ENCODE data around the gene RASSF8.

RASSF8 gene

DNA sequence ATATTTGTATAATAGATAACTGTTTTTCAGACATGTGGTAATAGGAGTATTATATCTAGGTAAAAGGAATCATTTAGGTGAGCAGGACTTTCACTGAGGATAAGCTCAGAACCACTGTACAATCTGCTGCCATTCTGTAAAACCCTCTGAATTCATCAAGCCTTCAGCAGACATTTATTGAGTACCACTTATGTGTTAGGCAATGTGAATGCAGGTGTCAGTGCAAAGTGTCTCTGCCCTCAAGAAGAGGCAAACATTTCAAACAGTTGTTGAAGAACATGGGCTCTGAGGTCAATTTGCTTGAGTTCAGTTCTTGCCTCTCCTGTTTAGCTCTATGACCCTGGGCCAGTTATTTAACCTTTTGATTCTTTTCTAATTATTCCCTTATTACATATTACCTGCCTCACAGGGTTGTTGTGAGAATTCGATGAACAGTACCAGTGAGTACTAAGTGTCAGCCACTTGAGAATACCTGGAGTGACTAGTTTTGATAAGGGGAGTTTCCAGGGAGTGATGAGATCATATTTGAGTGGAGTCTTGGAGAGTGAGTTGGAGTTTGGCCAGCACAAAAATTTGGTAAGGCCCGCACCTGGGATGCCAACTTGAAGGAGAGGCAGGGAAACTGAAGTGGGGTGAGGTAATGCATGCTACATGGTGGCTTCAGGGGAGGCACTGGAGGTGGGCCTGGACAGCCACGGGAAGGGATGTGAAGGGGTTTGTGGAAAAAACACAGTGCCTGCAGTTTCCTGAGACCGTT lies 33.7 kb downstream of the RASSF8 start:
- DNase-seq, result no peak

DNA sequence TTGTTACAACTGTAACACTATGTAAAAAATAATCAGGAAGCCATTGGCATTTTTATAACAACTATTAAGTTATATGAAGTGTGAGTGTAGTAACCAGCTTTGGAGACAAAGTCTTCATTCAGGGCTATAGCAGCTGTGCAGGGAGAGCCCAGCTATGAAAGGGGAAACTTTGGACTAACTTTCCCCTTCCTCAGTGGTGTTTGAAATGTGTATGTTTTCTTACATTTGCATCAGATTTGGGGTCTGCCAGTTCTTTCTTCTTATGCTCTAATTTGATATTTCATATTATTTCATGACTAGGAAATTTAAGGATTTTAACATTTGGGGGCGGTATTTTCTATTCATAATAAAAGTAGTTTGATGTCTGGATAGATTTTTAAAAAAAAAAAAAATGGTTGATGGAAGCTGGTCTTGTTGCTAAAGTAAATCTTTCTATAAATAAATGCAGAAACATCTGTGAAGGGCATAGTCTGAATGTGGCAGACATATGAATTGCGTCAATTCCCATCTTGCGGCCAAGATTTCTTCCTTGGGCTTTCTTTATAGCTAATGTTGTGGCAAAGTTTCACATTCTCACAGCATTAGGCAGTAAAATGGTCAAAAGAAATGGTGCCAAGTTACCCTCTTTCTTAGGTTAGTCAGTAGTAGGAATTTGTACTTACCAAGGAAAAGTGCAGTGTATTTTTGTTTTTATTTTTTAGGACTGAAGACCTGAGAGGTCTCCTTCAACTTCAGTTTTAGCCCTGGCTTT lies 35.6 kb downstream of the RASSF8 start:
- no peak for DNase-seq

DNA sequence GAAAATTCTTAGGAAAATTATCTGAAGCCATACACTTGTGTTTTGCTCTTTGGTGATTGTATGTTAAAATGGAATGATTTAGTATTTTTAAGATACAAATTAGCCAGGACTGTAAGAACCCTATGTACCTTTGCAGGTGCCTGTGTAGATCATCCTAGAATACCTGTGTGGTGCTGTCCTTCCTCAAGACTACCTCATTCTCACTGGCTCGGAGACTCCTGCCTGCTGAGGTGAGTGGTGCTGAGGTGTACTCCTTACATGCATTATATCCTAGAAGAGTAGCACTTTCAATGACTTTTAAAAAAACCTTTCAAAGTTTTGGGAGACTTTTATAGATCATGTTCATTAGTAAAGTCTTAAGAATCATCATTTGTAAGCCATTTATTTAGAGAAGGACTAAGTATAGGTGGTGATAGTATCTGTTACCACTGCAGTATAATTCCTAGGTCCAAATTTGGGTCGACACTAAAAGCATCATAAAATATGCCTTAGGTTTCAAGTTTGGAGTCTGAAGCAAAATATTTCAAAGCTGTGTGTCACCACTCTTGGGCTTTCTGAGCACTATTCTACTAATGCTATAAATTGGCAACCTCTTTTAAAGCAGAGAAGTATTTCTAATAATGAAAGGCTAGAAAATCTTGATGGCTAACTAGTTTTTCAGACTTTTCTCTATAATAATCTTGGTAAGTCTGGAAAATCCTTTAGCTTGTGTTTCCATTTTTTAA lies 36.6 kb downstream of the RASSF8 start:
- no peak for DNase-seq

DNA sequence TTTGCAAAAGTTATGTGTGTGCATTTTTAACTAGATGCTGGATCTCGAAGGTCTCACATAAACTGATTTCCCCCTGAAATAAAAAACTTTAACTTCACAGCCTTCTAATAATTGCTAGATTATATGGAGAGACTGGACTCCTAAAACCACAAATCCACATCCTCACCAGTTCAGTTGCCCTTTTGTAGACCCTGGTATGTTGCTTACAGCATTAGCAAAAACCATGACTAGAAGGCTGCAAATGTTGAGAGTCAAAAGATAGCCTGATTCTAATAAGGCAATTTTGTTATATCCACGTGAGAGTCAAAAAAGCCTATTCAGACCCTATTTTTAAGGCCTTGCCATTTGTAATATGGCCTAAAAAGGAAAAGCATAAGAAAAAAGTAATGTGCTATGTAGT lies 37.4 kb downstream of the RASSF8 start:
- no peak for DNase-seq

DNA sequence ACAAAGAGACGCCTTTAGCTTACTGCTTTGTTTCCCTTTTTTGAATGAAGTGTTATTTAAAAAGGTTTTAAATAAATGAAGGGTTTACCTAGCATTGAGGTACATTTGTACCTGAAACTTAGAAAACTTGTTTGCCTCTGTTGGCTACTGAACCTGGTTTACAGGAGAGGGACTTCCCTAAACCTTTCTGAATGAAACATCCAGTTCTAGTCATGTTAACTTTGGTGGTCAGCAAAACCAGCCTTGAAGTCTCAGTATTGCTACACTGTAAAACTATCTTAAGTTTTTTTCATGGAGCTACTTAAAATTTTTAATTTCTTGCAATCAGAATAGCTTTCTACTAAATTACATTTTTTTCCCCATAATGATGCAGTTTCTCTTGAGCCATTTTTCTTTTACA lies 38.2 kb downstream of the RASSF8 start:
- DNase-seq, result no peak

DNA sequence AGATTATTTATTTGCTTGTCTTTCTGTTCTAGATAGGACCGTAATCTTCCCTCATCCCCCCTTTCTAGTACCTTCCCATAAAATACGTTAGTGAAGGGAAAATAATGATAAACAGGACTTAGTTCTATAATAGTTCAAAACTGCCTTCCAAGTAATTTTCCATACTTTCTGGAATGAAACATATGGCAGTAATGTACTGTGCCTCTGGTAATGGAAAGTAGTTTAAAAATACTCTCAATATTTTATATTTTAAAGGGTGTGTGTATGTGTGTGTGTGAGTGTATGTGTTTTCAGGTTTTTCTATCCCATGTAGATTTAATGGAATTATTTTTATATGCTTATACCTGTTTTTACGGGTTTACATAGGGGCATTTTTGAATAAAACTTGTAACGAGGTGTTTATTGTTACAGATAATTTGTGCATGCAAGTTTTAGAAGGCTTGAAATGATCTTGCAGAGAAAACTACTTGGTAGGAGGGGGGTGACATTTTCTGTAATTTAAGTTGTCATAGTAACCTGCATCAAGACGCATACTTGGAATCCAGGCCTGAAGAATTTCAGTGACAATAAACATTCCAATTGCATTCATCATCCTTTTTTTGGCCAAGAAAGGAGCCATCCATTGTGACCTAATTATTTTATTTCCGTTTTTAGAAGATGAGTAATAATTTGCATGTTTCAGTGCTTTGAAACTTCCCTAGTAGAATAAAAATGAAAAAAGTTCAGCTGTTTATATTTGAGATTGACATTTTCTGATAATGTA lies 38.9 kb downstream of the RASSF8 start:
- DNase-seq, result no peak

DNA sequence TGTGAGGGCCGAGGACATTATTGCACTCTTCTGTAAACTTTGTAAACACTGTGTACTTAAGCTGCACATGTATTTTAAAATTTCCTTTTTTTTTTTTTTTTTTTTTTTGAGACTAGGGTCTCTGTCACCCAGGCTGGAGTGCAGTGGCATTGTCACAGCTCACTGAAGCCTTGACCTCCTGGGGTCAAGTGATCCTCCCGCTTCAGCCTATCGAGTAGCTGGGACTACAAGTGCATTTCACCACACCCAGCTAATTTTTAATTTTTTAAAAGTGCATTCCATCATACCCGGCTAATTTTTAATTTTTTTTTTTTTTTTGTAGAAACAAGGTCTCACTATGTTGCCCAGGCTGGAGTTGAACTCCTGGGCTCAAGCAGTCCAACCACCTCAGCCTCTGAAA lies 42.4 kb downstream of the RASSF8 start:
- DNase-seq, result no peak

DNA sequence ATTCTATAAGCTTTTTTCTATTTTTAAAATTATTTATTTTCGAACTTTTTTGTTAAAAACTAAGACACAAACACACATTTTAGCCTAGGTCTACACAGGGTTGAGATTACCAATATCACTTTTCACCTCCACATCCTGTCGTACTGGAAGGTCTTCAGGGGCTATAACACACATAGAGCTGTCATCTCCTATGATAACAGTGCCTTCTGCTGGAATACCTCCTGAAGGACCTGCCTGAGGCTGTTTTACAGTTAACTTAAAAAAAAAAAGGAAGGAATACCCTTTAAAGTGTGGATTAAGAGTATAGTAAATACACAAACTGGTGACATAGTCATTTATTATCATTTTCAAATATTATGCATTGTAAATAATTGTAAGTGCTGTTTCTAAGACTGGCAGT lies 43.0 kb downstream of the RASSF8 start:
- no peak for DNase-seq

DNA sequence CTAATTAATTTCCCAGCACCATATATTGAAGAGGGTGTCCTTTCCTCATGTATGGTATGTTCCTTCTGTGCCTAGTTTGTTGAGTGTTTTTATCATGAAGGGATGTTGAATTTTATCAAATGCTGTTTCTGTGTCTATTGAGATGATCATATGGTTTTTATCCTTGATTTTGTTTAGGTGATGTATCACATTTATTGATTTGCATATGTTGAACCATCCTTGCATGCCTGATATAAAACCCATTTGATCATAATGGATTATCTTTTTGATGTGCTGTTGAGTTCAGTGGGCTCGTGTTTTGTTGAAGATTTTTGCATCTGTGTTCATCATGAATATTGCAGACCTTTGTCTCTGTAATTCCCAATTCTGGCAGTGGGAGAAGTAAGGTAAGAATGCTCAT lies 44.6 kb downstream of the RASSF8 start:
- no peak for DNase-seq

DNA sequence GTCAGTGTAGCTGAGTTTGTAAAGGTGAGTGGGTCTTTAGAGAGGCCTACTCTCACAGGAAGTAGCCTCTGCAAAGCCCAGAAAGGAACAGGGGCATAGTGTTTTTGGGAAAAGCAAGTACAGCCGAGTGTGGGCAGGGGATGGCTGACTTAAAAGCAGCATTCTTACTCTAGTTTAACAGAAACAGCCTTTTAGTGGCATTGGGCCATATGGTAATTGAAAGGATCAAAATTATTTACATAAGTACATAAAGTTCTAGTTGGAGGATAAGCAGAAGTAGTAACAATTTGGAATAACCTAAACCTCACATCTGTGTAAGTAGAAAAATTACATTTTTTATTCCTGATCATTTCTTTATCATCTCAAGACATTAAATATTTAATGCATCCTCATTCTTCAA lies 49.1 kb downstream of the RASSF8 start:
- DNase-seq, result no peak

DNA sequence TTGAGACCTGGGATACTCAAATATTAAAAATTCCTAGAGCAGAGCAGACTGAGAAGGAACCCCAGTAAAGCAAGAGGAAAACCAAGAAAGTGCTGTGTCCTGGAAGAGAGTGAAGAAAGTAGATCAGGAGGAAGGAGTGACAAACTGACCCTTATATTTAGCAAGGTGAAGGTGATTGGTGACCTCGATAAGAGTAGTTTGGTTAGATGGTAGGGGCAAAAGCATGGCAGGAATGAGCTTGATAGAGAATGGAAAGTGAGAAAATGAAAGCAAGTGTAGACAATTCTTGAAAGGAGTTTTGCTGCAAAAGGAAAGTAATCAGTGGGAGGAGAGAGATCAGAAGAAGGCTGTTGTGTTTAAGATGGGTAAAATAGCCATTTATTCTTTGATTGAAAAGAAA lies 51.1 kb downstream of the RASSF8 start:
- no peak for DNase-seq

DNA sequence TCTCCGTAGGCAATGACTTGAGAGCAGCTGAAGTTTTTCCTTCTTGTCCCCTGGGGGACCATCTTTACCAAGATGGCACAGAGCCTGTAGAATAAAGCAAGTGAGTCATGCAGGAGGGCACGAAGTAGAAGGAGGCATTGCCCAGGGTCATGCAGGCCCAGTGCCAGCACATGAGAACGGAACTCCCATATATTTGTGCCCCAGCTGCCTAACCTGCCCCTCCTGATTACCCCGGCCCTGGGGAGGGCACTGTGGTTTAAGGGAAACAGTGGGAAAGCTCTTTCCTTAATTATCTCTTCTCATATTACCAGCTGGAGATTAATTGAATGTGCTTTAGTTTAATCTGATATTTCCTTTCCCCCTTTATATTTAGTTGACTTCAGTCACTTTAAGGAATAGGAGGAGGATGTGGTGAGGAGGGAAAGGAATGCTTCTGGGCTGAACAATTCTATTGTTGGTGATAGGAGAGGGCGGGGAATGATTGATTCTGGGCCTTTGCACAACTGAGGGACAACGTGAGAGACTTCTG lies 51.9 kb downstream of the RASSF8 start:
- DNase-seq, result no peak

DNA sequence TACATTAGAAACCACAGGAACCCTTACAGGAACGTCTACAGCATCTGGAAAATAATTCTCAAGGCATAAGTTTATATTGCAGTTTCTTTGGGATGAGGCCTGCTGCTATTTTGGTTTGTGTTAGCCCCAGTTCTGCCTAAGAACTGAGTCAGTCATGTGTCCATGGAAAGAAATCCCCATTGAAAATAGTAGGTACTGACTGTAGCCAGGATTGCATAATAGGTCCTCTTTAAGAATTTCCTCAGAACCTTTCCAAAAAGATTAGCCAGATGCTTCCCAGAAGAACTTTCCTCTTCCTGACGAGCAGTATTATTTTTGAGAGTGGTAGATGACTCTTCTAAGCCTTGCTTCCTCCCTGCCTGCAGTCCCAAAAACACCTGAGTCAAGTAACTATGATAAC lies 52.6 kb downstream of the RASSF8 start:
- no peak for DNase-seq

DNA sequence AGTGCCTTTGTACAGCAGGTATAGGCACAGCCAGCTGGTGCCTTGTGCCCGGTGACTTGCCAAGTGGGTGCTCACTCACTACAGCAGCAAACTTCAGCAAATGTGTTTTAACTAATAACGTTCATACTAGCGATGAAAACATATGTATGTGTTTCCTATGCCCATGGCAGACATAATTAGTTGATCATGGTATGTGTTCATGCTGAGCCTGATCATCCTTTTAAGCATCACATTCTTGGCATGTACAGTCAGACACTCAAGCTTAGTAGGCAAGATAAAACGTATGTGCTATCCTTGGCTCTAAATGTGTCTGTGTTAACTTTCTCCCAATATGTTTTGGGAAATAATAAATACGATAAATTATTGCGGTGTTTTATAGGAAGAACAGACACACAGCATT lies 55.6 kb downstream of the RASSF8 start:
- no peak for DNase-seq

DNA sequence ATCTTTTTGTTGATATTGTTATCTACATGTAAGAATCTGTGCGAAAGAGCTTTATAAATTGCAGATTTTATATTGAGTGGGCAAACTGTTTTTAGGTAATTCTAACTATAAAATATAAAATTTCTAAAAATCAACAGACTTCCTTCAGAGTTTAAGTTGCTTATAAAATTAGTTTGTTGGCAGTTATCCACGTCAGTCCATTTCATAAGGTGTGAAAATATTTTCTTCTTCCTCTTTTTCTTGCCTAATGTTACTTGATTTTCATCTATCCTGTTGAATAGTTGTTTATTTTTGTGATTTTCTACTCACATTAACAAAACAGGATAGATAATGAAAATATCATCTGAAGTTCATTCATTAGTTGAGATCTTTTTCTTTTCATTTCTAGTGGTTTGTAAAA lies 58.0 kb downstream of the RASSF8 start:
- no peak for DNase-seq

DNA sequence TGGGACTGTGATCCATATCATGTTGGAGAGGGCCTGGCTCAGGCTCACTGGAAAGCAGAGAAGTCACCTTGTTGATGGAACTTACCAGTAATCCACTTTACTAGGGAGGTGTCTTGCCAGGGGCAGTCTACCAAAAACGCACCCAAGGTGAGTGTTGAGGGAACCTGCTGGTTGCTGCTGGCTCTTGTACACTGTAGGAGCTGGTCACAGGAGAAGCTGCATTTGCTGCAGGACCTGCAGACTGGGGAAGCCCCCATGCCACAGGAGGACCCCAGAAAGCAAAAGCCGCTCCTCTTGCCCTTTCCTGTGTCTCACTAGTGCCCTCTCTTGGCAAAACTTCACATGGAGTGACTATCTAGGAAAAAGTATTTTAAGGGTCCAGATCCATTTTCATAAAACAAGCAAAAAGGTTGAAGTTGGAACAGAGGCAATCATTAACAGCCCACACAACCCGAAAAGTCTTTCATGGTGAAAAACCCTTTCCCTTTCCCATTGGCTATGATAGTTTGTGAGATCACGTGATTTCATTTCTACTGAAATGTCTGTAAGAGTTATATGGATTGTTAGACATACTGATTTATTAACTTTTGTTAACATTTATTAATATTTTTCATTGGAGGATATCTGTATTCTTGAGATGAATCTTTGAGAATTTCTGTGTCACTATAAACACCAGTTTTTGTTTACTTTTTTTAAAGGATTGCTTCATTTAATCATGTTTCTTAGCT lies 59.2 kb downstream of the RASSF8 start:
- peak in 6 of 58 donors; percentile 2 to 27 (median 8) for DNase-seq

DNA sequence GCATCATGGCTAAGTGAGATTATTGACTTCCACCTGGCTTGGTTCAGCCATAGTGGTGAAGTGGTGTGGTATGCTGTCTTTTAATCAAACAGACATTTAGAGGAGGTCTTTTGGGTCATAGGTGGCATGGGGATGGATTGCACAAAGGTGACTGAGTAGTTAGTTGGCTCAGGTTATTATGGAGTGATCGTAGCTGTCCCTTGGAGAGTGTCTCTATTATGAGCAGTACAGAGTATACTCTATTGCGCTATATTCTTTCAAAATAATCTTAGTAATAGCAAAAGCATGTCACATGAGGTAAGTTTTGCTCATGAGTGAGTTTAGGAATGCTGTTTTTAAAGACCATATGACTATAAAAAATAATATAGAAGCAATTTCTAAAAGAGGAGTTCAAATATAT lies 60.4 kb downstream of the RASSF8 start:
- DNase-seq, result no peak

DNA sequence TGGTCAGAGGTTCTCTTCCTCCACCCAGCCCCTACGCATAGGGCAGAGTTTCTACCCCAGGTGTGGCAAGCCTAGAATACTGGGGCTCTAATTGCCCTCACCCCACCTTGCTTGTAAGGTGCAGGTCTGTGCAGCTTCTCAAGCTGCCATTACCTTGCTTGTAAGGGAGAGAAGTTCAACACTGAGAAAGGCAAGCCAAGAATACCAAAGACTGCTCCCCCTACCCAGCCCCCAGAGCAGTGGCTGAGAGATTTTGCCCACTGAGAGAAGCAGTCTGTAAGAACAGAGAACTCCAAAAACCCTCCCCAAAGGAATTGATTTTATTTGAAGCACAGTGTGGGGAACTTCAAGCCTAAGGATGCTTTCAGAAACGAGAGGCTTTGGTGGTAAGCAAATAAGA lies 63.1 kb downstream of the RASSF8 start:
- DNase-seq, result no peak

DNA sequence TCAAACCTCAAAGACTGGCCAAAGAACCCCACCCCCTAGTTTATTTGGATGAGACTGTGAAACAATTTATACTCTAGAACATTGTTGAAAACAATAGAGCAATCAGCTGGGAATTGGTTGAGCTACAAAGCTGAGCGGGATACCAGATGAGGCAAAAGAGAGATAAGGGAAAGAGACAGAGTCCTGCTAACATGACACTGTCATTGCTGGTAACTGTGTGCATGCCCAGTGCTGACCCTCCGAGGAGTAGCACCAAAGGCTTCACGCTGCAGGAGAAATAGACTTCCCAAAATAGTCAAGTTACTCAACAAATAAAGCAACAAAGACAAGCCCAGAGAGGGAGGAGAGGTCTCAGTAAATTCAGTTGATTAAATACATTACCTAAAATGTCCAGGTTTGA lies 63.6 kb downstream of the RASSF8 start:
- DNase-seq, result no peak

DNA sequence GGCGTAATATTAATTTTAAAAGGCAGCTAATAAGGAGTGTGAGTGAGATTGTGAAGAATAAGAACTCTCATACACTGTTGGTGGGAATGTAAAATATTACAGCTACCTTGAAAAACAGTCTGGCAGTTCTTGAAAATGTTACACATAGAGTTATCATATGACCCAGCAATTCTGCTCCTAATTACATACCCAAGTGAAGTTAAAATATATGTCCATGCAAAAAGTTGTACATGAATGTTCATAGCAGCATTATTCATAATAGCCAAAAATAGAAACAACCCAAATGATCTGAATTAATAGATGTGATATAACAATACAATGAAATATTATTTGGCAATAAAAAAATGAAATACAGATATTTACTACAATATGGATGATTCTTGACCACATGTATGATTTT lies 68.2 kb downstream of the RASSF8 start:
- no peak for DNase-seq

DNA sequence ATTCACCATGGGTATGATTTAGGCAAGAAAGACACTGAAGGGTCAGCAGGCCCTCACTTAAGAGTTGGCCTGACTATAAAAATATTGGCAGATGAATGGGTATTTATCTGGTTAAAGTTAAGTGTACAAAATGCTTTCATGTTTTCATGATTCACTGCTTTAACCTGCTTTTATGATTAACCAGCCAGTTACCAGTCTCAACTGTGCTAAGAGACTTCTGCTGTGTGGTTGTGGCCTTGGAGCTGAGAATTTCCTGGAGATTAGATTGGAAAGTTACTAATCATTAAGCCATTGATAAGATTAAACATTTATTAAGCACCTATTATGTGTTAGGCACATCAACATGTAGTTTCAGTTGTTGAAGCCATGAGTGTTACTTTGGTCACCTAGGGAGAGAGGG lies 68.9 kb downstream of the RASSF8 start:
- DNase-seq, result no peak
